ENCODE measurements around the gene MMP15. TPM values are rescaled to one million over a fixed set of nuclear protein-coding genes. Genes with fewer than 3 reads are reported as not detected.
A peak's percentile ranks its signal among the peaks of the same experiment; 100 is the strongest.

The MMP15 gene
- total and polyA plus RNA-seq, 2 of the 4 experiments (the other 2 are of a cell fraction) = 0.18 to 0.56 TPM

GRCh38 chr16:58032710-58033293, 7.2 kb downstream of the MMP15 start:
- WGBS, 2 experiments (ENCODE audit: extremely low coverage in 2 of 2, insufficient read length in 1 of 2) = 21% methylated on average over 2 of the region's 15 CpGs; no CpG with 5 or more reads in 1 of the 2 experiments
- H2AFZ ChIP-seq (replicated peaks; ENCODE audit: low read length, poor library complexity) = no peak overlapping the region
- H4K91ac ChIP-seq (ENCODE audit: insufficient read depth, low read depth, low read length) = no peak overlapping the region
- H3K9me3 ChIP-seq (ENCODE audit: control insufficient read depth, insufficient read depth, low read length) = no peaks in the 10 kb centered on the region
- ChIA-PET CTCF (interaction anchor here (1.3 to 1.5 kb wide), 2 partner anchors 16 to 89 kb away, joined by 3 read pairs; no protein-coding TSS in a partner anchor), POLR2A (ENCODE audit: unreplicated experiment) (no interaction called here)
- intact Hi-C loops (cut with micrococcal nuclease) (no loop called here), in situ Hi-C loops (cut with MboI; ENCODE audit: low sequenced_read_pairs) (no loop called here), dilution Hi-C loops (cut with HindIII; ENCODE audit: low sequenced_read_pairs, unreplicated experiment) (no loop called here)
- no peak overlapping the region for H3K27ac ChIP-seq (ENCODE audit: insufficient read depth, low read length)
- peaks cover 30% of the 10 kb centered on the region for H3K27me3 ChIP-seq (ENCODE audit: control insufficient read depth, insufficient read depth, low read length)
- H4K5ac ChIP-seq (ENCODE audit: low read depth, low read length) = no peak overlapping the region
- H4K20me1 ChIP-seq (ENCODE audit: insufficient read depth, low read length) = no peaks in the 10 kb centered on the region; the same call in 1 of the 2 replicates
- no peak overlapping the region for H2AK9ac ChIP-seq (replicated peaks; ENCODE audit: low read depth, low read length, poor library complexity)
- no peak overlapping the region for H3K23ac ChIP-seq (ENCODE audit: low read depth, low read length)
- no peak overlapping the region for H3K4me3 ChIP-seq (ENCODE audit: insufficient read depth, low read depth, low read length)
- H2BK15ac ChIP-seq (ENCODE audit: low read depth, low read length) = no peak overlapping the region
- H3K4ac ChIP-seq (ENCODE audit: low read depth, low read length) = no peak overlapping the region
- H3K18ac ChIP-seq (ENCODE audit: low read depth, low read length) = no peak overlapping the region
- H3K14ac ChIP-seq (replicated peaks; ENCODE audit: low read depth, low read length) = no peak overlapping the region
- H3K56ac ChIP-seq (ENCODE audit: extremely low read depth, insufficient read depth, low read length) = no peak overlapping the region
- H3K4me2 ChIP-seq (ENCODE audit: low read depth, low read length) = no peak overlapping the region
- BruUV-seq (replicated peaks) = no TSS peak
- H4K8ac ChIP-seq (ENCODE audit: low read depth in 2 of 2, low read length in 2 of 2) = no peak overlapping the region
- DNase-seq (no peak), ATAC-seq (ENCODE audit: low read depth) (peak; percentile 67)
- H3K4me1 ChIP-seq (ENCODE audit: control insufficient read depth, insufficient read depth, low read length) = no peaks in the 10 kb centered on the region
- no peak overlapping the region for H3K9ac ChIP-seq (ENCODE audit: low read depth, low read length)
- no peaks in the 10 kb centered on the region for H3K36me3 ChIP-seq (ENCODE audit: control insufficient read depth, insufficient read depth, low read length)
- H3K79me1 ChIP-seq (ENCODE audit: low read depth in 1 of 2, low read length in 2 of 2) = no peaks in the 10 kb centered on the region
- H3K9me1 ChIP-seq (ENCODE audit: insufficient read depth, low read length) = no peaks in the 10 kb centered on the region; the same call in 1 of the 2 replicates
- TF ChIP-seq, protein P1, sequence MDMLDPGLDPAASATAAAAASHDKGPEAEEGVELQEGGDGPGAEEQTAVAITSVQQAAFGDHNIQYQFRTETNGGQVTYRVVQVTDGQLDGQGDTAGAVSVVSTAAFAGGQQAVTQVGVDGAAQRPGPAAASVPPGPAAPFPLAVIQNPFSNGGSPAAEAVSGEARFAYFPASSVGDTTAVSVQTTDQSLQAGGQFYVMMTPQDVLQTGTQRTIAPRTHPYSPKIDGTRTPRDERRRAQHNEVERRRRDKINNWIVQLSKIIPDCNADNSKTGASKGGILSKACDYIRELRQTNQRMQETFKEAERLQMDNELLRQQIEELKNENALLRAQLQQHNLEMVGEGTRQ (IDR thresholded peaks at IDR 0.05; ENCODE audit: low read depth, low read length) = no peak
- no peak for TF ChIP-seq CHD1 (IDR thresholded peaks at IDR 0.05; ENCODE audit: low read depth, low read length)
- no peak for TF ChIP-seq NFE2L2 (IDR thresholded peaks at IDR 0.05; ENCODE audit: low read depth, low read length)
- TF ChIP-seq ELK1 (IDR thresholded peaks at IDR 0.05; ENCODE audit: borderline replicate concordance, low read depth, low read length) = no peak
- TF ChIP-seq, protein P2, sequence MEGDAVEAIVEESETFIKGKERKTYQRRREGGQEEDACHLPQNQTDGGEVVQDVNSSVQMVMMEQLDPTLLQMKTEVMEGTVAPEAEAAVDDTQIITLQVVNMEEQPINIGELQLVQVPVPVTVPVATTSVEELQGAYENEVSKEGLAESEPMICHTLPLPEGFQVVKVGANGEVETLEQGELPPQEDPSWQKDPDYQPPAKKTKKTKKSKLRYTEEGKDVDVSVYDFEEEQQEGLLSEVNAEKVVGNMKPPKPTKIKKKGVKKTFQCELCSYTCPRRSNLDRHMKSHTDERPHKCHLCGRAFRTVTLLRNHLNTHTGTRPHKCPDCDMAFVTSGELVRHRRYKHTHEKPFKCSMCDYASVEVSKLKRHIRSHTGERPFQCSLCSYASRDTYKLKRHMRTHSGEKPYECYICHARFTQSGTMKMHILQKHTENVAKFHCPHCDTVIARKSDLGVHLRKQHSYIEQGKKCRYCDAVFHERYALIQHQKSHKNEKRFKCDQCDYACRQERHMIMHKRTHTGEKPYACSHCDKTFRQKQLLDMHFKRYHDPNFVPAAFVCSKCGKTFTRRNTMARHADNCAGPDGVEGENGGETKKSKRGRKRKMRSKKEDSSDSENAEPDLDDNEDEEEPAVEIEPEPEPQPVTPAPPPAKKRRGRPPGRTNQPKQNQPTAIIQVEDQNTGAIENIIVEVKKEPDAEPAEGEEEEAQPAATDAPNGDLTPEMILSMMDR (conservative IDR thresholded peaks at IDR 0.05; ENCODE audit: low read depth, low read length) = no peak
- no peak for TF ChIP-seq BHLHE40 (IDR thresholded peaks at IDR 0.05; ENCODE audit: low read depth, low read length)
- no peak for TF ChIP-seq RCOR1 (IDR thresholded peaks at IDR 0.05; ENCODE audit: insufficient replicate concordance, low read length)
- no peak for TF ChIP-seq RAD21 (IDR thresholded peaks at IDR 0.05; ENCODE audit: low read length)
- no peak for TF ChIP-seq MAFK (IDR thresholded peaks at IDR 0.05; ENCODE audit: low read depth, low read length)
- no peak for TF ChIP-seq CEBPB (IDR thresholded peaks at IDR 0.05; ENCODE audit: low read depth, low read length)
- TF ChIP-seq MAZ (IDR thresholded peaks at IDR 0.05; ENCODE audit: borderline replicate concordance, low read depth, low read length) = no peak
- no peak for TF ChIP-seq FOS (IDR thresholded peaks at IDR 0.05; ENCODE audit: low read depth, low read length)
- no peak overlapping the region for H2BK20ac ChIP-seq (ENCODE audit: low read depth, low read length)
- H2AK5ac ChIP-seq (ENCODE audit: low read depth, low read length) = no peak overlapping the region
- no peak overlapping the region for H2BK5ac ChIP-seq (ENCODE audit: low read depth, low read length, poor library complexity, severe bottlenecking)
- H2BK120ac ChIP-seq (ENCODE audit: low read depth, low read length) = no peak overlapping the region

All from IMR-90 (cell line).